ENCODE results near the gene FTO. TPM values are rescaled to one million over a fixed set of nuclear protein-coding genes. Genes with fewer than 3 reads are reported as not detected.

The FTO gene
- total and polyA plus RNA-seq, 2 of the 13 experiments (the other 11 are each of a cell fraction or from before 2014, with no cell fraction given) = 41.6 to 55.8 TPM

DNA sequence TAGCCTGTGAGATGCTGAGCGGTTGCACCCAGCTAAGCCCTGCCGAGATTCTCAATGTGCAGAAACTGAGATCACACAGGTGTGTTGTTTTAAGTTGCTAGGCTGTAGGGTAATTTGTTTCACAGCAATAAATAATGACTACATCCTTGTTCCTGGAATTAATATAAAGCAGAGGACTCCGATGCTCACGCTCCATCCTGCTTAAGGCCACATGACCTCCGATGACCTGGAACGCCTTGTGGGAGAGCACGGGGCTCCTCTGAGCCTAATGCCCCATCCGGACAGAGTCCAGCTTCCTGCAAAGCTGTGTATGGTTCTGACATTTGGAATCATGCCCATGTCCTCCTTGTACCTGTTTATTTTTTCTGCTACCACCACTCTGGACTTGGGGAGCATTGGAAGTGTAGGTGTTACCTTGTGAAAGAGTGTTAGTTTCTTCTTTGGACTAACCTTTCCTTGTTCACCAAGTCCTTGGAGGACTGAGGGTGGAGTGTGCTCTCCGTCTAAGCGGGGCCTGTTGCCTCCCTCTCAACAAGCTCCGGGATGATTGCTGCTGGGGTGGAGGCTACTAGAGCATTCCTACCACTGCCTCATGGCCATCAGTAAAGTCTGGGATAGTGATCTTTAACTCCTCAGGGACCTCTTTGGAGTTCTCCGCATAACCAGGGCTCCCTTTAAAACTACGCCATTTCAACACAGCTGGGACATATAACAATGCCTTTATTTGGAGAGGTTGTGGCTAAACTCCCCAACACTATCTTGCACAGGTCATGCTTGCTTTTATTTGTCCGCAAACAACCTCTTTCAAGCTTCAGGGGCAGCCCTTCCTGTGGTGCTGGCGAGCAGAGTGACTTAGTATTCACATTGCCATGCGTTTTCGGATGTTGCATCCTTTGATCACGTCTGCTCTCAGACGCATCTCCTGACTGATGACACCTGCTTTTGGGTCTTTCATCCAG is 457.3 kb downstream of the FTO start (continued):
- TF ChIP-seq, protein P1, sequence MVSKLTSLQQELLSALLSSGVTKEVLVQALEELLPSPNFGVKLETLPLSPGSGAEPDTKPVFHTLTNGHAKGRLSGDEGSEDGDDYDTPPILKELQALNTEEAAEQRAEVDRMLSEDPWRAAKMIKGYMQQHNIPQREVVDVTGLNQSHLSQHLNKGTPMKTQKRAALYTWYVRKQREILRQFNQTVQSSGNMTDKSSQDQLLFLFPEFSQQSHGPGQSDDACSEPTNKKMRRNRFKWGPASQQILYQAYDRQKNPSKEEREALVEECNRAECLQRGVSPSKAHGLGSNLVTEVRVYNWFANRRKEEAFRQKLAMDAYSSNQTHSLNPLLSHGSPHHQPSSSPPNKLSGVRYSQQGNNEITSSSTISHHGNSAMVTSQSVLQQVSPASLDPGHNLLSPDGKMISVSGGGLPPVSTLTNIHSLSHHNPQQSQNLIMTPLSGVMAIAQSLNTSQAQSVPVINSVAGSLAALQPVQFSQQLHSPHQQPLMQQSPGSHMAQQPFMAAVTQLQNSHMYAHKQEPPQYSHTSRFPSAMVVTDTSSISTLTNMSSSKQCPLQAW (CRISPR knock-in tag; IDR thresholded peaks at IDR 0.05) = no peak; the same call in 1 of the 2 replicates
- TF ChIP-seq ZSCAN12 (CRISPR knock-in tag; IDR thresholded peaks at IDR 0.05) = no peak
- TF ChIP-seq FOXO1 (CRISPR knock-in tag; IDR thresholded peaks at IDR 0.05) = peak; percentile 44; the same call in 1 of the 2 replicates
- TF ChIP-seq ZNF382 (CRISPR knock-in tag; IDR thresholded peaks at IDR 0.05; ENCODE audit: borderline replicate concordance) = no peak
- TF ChIP-seq GATAD2A (CRISPR knock-in tag; IDR thresholded peaks at IDR 0.05) = peak; percentile 69
- TF ChIP-seq ZNF501 (CRISPR knock-in tag; IDR thresholded peaks at IDR 0.05) = peak; percentile 70; the same call in 1 of the 2 replicates
- TF ChIP-seq FOSL2 (CRISPR knock-in tag; IDR thresholded peaks at IDR 0.05) = peak; percentile 78
- no peak for TF ChIP-seq ZNF430 (CRISPR knock-in tag; IDR thresholded peaks at IDR 0.05)
- TF ChIP-seq ZNF746 (CRISPR knock-in tag; IDR thresholded peaks at IDR 0.05) = peak; percentile 25; the same call in 1 of the 2 replicates
- peak; percentile 85 for TF ChIP-seq TCF7 (IDR thresholded peaks at IDR 0.05; ENCODE audit: low read depth)
- peak; percentile 96 for TF ChIP-seq ZSCAN21 (CRISPR knock-in tag; IDR thresholded peaks at IDR 0.05; ENCODE audit: borderline replicate concordance)
- peak; percentile 87 for TF ChIP-seq ISL2 (CRISPR knock-in tag; IDR thresholded peaks at IDR 0.05)
- TF ChIP-seq NPAS2 (CRISPR knock-in tag; IDR thresholded peaks at IDR 0.05; ENCODE audit: borderline replicate concordance) = no peak
- TF ChIP-seq HMGA1 (CRISPR knock-in tag; conservative IDR thresholded peaks at IDR 0.05) = no peak
- peak; percentile 88 for TF ChIP-seq NCOA2 (CRISPR knock-in tag; IDR thresholded peaks at IDR 0.05)
- TF ChIP-seq HHEX (CRISPR knock-in tag; IDR thresholded peaks at IDR 0.05) = peak; percentile 4
- TF ChIP-seq NR2F6 (IDR thresholded peaks at IDR 0.05) = peak; percentile 81
- peak; percentile 75 for TF ChIP-seq NR2F6 (CRISPR knock-in tag; IDR thresholded peaks at IDR 0.05)
- TF ChIP-seq, protein P2, sequence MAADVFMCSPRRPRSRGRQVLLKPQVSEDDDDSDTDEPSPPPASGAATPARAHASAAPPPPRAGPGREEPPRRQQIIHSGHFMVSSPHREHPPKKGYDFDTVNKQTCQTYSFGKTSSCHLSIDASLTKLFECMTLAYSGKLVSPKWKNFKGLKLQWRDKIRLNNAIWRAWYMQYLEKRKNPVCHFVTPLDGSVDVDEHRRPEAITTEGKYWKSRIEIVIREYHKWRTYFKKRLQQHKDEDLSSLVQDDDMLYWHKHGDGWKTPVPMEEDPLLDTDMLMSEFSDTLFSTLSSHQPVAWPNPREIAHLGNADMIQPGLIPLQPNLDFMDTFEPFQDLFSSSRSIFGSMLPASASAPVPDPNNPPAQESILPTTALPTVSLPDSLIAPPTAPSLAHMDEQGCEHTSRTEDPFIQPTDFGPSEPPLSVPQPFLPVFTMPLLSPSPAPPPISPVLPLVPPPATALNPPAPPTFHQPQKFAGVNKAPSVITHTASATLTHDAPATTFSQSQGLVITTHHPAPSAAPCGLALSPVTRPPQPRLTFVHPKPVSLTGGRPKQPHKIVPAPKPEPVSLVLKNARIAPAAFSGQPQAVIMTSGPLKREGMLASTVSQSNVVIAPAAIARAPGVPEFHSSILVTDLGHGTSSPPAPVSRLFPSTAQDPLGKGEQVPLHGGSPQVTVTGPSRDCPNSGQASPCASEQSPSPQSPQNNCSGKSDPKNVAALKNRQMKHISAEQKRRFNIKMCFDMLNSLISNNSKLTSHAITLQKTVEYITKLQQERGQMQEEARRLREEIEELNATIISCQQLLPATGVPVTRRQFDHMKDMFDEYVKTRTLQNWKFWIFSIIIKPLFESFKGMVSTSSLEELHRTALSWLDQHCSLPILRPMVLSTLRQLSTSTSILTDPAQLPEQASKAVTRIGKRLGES (CRISPR knock-in tag; IDR thresholded peaks at IDR 0.05; ENCODE audit: borderline replicate concordance) = no peak
- TF ChIP-seq, protein P3, sequence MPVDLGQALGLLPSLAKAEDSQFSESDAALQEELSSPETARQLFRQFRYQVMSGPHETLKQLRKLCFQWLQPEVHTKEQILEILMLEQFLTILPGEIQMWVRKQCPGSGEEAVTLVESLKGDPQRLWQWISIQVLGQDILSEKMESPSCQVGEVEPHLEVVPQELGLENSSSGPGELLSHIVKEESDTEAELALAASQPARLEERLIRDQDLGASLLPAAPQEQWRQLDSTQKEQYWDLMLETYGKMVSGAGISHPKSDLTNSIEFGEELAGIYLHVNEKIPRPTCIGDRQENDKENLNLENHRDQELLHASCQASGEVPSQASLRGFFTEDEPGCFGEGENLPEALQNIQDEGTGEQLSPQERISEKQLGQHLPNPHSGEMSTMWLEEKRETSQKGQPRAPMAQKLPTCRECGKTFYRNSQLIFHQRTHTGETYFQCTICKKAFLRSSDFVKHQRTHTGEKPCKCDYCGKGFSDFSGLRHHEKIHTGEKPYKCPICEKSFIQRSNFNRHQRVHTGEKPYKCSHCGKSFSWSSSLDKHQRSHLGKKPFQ (CRISPR knock-in tag; IDR thresholded peaks at IDR 0.05; ENCODE audit: insufficient replicate concordance) = no peak
- TF ChIP-seq ZNF451 (CRISPR knock-in tag; IDR thresholded peaks at IDR 0.05) = 0 out of 2 replicates have a peak, but pooled peaks have one; percentile 50
- peak; percentile 54 for TF ChIP-seq HMG20A (CRISPR knock-in tag; IDR thresholded peaks at IDR 0.05; ENCODE audit: borderline replicate concordance)
- TF ChIP-seq NR2C2 (CRISPR knock-in tag; IDR thresholded peaks at IDR 0.05; ENCODE audit: borderline replicate concordance) = 0 out of 2 replicates have a peak, but pooled peaks have one; percentile 11
- no peak for TF ChIP-seq MZF1 (CRISPR knock-in tag; IDR thresholded peaks at IDR 0.05; ENCODE audit: borderline replicate concordance)
- 0 out of 2 replicates have a peak, but pooled peaks have one; percentile 25 for TF ChIP-seq ZNF547 (CRISPR knock-in tag; IDR thresholded peaks at IDR 0.05)
